Measurements from ENCODE around the gene HOXC11.

GRCh38 chr12:53968214-53969127, 4.5 kb upstream of the HOXC11 start:
- TF ChIP-seq CTCF (IDR thresholded peaks at IDR 0.05; ENCODE audit: insufficient read depth, low read length) = no peak
- no peak for TF ChIP-seq GABPA (IDR thresholded peaks at IDR 0.05; ENCODE audit: low read depth)
- TF ChIP-seq POLR2AphosphoS5 (IDR thresholded peaks at IDR 0.05; ENCODE audit: low read depth) = no peak
- TF ChIP-seq SPI1 (IDR thresholded peaks at IDR 0.05; ENCODE audit: borderline replicate concordance, low read depth) = no peak
- TF ChIP-seq REST (IDR thresholded peaks at IDR 0.05; ENCODE audit: insufficient replicate concordance, low read depth) = no peak
